Fibroblast of mammary gland (primary cell): ENCODE measurements around the gene CDCA3.
"Not testable (repeated sequence)": the region's sequence is repeated elsewhere in the genome, so short reads cannot be mapped to it uniquely, and the experiment has no call there.

Experiments used
- DNase-seq: peaks from one replicate; pipeline ENCODE4 v3.0.0-alpha.2; 2010; ENCODE audit warnings: low read depth
- H3K4me3 ChIP-seq: 2 replicates; pipeline ENCODE4 v1.5.1; 2011; ENCODE audit warnings: low read depth, mild to moderate bottlenecking, low read length, moderate library complexity; ENCODE audit not compliant: control insufficient read depth
- CTCF ChIP-seq: conservative IDR thresholded peaks from 2 replicates; pipeline ENCODE4 v1.5.1; 2011; ENCODE audit warnings: low read depth, low read length, inconsistent platforms; ENCODE audit not compliant: control insufficient read depth, insufficient read depth

Gene CDCA3

GRCh38 chr12:6890789-6891645, 39.9 kb upstream of the CDCA3 start:
- peak overlapping the region; percentile 59 for H3K4me3 ChIP-seq
- peak; percentile 93 for DNase-seq
- TF ChIP-seq CTCF, result peak; percentile 41

DNA sequence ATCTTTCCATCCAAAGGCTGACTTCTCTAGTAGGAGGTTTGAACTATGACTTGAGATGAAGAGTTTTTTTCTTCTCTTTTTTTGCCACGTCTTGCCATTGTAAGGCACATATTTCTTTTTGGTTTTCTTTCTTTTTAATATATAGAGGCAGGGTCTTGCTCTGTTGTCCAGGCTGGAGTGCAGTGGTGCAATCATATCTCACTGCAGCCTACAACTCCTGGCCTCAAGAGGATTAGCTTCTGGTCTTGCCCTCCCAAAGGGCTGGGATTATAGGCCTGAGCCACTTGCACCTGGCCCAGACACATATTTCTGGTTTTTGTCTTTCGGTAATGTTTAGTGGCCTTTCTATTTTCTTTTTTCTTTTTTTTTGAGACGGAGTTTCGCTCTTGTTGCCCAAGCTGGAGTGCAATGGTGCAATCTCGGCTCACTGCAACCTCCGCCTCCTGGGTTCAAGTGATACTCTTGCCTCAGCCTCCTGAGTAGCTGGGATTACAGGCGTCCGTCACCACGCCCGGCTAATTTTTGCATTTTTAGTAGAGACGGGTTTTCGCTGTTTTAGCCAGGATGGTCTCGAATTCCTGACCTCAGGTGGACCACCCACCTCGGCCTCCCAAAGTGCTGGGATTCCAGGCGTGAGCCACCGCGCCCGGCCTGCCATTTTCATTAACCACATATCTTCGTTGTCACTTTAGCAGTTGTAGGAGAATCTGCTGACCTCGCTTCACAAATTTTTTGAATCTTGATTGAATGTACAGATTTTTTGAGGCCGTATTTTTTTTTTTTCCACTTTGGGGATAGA, 38.9 kb upstream of the CDCA3 start:
- not testable (repeated sequence) for DNase-seq, H3K4me3 ChIP-seq

DNA sequence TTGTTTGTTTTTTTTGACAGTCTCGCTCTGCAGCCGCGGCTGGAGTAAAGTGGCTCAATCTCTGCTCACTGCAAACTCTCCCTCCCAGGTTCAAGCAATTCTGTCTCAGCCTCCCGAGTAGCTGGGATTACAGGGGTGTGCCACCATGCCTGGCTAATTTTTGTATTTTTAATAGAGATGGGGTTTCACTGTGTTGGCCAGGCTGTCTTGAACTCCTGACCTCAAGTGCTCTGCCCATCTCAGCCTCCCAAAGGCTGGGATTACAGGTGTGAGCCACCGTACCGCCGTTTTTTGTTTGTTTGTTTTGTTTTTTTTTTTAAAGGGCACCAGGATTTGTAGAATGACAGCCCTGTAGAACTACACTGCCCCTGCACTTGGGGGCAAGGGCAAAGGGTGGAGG, 37.7 kb upstream of the CDCA3 start:
- DNase-seq, H3K4me3 ChIP-seq: not testable (repeated sequence)

- H3K4me3 ChIP-seq, result no peak overlapping the region
- no peak for TF ChIP-seq CTCF
- no peak for DNase-seq
These were observed 37.3 kb upstream of the CDCA3 start for GRCh38 chr12:6888360-6888759.

DNA sequence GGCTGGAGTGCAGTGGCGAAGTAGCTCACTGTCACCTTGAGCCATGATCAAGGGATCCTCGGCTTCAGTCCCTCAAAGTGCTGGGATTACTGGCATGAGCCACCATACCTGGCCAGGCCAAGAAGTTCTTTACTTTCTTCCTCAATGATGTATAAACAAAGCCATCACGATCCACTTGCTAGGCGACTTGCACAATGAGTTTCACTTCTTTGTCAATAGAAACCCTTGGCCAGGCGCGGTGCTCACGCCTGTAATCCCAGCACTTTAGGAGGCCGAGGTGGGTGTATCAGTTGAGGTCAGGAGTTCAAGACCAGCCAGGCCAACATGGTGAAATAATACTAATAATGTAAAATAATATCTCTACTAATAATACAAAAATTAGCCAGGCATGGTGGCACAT, 36.4 kb upstream of the CDCA3 start:
- no peak for DNase-seq
- H3K4me3 ChIP-seq, result no peak overlapping the region

DNA sequence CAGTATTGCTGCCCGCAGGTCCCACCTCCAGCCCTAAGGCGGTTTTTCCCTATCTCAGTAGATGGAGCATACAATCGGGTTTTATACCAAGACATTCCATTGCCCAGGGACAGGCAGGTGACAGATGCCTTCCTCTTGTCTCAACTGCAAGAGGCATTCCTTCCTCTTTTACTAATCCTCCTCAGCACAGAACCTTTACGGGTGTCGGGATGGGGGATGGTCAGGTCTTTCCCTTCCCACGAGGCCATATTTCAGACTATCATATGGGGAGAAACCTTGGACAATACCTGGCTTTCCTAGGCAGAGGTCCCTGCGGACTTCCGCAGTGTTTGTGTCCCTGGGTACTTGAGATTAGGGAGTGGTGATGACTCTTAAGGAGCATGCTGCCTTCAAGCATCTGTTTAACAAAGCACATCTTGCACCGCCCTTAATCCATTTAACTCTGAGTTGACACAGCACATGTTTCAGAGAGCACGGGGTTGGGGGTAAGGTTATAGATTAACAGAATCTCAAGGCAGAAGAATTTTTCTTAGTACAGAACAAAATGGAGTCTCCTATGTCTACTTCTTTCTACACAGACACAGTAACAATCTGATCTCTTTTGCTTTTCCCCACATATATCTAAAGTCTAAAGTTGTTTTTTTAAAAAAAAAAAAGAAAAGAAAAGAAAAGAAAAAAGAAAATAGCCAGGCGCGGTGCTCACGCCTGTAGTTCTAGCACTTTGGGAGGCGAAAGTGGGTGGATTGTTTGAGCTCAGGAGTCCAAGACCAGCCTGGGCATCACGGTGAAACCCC, 35.3 kb upstream of the CDCA3 start:
- DNase-seq, H3K4me3 ChIP-seq: not testable (repeated sequence)

More for the DNA sequence above, 36.4 kb upstream of the CDCA3 start:
- no peak for TF ChIP-seq CTCF

DNA sequence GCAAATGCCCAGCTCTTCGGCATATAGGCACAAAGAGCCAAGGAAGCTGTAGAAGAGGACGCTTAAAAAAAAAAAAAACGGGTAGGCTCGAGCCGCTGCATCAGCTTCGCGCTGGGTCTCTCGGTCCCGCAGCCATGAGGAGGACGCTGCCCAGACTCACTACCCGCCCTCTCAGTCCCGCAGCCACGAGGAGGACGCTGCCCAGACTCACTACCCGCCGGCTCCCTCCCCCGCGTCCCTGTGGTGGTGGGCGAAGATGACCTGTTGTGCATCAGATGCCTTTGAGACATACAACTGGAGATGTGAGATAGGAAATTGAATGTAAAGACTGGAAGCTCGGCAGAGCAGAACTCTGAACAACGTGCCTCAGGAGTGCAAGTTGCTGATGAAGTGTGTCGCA, 33.5 kb upstream of the CDCA3 start:
- DNase-seq, result no peak
- no peak overlapping the region for H3K4me3 ChIP-seq
- TF ChIP-seq CTCF, result no peak

- no peak overlapping the region for H3K4me3 ChIP-seq
- TF ChIP-seq CTCF, result no peak
- DNase-seq, result no peak
These were observed 32.6 kb upstream of the CDCA3 start for GRCh38 chr12:6883683-6884082.
